ENCODE data around the gene EEF1A1.
"Not testable (repeated sequence)": the region's sequence is repeated elsewhere in the genome, so short reads cannot be mapped to it uniquely, and the experiment has no call there.

EEF1A1 gene

DNA sequence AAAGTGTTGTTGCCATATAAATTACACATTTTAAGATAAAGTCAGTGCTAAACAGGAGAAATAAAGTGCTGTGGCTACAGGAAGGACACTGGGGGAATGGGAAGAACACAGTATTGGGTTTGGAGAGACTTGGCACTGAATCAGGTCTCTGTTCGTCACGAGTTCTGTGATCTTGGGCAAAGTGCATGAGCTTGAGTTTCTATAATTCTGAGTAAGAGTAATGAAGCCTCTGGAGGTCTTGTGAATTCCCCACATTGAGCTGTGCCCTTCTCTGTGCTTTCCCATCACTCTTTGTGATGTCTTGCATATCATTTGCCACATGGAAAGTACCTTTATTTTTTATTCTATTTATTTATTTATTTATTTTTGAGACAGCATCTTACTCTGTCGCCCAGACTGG lies 16.8 kb upstream of the EEF1A1 start:
- no peak for DNase-seq (ENCODE audit: low read depth in 2 of 2)

- no peak for DNase-seq (ENCODE audit: low read depth in 2 of 2)
Observed at GRCh38 chr6:73534628-73535027, 13.8 kb upstream of the EEF1A1 start.

DNA sequence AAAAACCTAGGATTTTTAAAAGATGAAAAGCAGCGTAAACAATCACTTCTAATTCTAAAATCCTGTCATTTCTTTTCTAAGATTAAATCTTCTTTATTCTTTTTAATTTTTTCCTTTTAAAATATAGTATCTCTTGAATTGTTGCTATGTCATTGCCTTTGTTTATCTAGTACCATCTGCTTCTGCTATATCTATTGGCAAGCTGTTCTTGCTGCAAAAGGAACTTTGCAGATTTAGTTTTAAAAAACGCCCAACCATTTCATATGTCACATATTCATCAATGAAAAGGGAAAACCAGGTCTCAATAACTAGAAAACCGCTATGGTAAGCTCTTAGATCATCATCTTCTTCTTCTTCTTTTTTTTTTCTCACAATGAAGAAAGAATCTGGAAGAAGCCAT lies 11.5 kb upstream of the EEF1A1 start:
- DNase-seq (ENCODE audit: low read depth in 2 of 2) = no peak

- DNase-seq (ENCODE audit: low read depth in 2 of 2) = no peak
Observed at GRCh38 chr6:73528897-73529296, 8.1 kb upstream of the EEF1A1 start.

- no peak for DNase-seq (ENCODE audit: low read depth in 2 of 2)
Observed at GRCh38 chr6:73525546-73526330, 4.9 kb upstream of the EEF1A1 start.

DNA sequence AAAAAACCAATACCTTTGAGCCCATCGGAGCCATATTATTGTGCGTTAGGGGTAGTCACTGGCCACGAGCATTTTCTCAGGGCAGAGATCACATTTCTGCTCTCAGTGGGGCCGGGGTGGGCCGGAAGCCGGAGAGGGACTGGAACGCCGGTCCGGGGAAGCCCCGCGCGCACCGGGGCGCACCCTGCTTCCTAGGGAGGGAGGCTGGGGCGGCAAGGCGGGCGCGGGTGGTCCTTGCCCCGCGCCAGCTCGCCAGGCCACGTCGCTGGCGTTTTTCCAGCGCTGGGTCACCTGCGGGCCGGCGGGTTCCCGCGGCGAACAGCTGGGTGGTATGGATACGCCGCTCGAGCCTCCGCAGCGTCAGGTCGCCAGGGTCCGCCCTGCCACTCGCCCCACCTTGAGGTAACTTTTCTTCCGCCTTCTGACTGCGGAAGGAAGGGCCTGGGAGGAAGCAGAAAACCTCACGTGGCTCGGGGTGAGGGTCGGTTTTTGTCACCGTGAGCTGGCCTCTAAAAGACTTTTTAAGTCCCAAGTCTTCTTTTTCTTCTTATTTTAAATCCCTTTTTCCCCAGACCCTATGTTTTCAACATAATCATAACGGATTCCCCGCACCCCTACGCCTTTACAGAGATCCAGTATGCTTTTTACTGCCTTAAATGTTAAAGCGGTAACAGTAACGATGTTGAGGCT lies 2.7 kb upstream of the EEF1A1 start:
- DNase-seq (ENCODE audit: low read depth in 2 of 2) = peak; percentile 59 to 75

GRCh38 chr6:73521351-73521985 lies 636 bp upstream of the EEF1A1 start:
- peak; percentile 64 to 71 for DNase-seq (ENCODE audit: low read depth in 2 of 2)

- DNase-seq (ENCODE audit: low read depth in 2 of 2) = peak; percentile 71 to 76
Observed at GRCh38 chr6:73519926-73520687, 725 bp downstream of the EEF1A1 start.

GRCh38 chr6:73518982-73519881 lies 1.6 kb downstream of the EEF1A1 start:
- DNase-seq (ENCODE audit: low read depth in 2 of 2) = not testable (repeated sequence)

DNA sequence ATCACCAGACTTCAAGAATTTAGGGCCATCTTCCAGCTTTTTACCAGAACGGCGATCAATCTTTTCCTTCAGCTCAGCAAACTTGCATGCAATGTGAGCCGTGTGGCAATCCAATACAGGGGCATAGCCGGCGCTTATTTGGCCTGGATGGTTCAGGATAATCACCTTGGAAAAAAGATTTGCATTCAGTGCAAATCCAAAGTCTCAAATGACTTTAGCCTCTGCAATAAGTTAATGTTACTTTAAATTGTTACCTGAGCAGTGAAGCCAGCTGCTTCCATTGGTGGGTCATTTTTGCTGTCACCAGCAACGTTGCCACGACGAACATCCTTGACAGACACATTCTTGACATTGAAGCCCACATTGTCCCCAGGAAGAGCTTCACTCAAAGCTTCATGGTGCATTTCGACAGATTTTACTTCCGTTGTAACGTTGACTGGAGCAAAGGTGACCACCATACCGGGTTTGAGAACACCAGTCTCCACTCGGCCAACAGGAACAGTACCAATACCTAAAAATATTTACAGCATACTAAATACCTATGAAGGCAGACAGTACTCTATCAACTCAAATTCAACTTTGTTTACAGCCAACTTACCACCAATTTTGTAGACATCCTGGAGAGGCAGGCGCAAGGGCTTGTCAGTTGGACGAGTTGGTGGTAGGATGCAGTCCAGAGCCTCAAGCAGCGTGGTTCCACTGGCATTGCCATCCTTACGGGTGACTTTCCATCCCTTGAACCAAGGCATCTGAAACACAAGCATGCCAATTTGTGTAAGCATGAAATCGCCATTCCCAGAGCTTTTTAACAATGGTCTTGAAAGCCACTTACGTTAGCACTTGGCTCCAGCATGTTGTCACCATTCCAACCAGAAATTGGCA lies 2.5 kb downstream of the EEF1A1 start:
- not testable (repeated sequence) for DNase-seq (ENCODE audit: low read depth in 2 of 2)

- no peak for DNase-seq (ENCODE audit: low read depth in 2 of 2)
Observed at GRCh38 chr6:73516514-73517489, 4.0 kb downstream of the EEF1A1 start.

DNA sequence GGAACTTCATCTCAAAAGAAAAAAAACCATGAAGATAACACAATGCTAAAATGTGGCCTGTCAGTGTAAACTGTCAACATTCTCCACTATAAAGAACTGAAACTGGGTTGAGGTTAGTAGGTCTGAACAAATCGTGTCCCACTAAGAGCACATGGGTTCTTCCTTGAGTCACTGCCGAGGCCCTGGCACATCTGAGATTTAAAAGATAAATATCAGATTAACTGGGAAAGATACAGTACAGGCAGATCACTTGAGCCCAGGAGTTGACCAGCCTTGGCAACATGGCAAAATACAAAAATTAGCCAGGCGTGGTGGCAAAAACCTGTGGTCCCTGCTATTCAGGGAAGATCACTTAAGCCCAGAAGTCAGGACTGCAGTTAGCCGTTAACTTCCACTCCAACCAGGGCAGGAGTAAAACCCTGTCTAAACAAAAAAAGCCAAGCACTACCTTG lies 5.6 kb downstream of the EEF1A1 start:
- DNase-seq (ENCODE audit: low read depth in 2 of 2) = no peak

- DNase-seq (ENCODE audit: low read depth in 2 of 2) = no peak
Observed at GRCh38 chr6:73514746-73515110, 6.1 kb downstream of the EEF1A1 start.

DNA sequence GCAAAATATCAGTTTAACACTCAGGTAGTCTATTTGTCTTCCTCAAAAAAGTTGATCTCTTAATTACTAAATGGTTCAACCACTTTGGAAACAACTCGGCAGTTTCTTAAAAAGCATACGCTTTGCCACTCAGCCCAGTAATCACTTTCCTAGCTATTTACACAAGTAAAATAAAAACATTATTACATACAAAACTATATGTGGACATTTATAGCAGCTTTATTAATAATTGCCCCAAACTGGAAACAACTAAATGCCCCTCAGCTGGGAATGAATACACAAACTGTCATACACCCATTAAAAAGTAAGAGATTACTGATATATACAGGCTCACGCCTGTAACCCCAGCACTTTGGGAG lies 7.4 kb downstream of the EEF1A1 start:
- no peak for DNase-seq (ENCODE audit: low read depth in 2 of 2)

DNA sequence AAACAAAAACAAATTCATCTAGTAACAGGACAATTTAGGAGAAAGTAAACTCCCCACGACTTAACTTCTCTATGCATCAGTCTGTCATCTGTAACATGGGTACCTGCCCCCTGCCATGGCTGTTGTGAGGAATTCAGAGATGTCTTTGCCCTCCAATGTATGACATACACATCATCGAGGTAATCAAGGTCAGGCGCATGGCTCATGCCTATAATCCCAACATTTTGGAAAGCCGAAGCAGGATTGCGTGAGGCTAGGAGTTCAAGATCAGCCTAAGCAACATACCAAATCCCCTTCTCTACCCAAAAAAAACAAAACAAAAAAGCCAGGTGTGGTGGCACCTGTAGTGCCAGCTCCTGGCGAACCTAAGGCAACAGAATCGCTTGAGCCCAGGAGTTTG lies 9.0 kb downstream of the EEF1A1 start:
- no peak for DNase-seq (ENCODE audit: low read depth in 2 of 2)

GRCh38 chr6:73509851-73510250 lies 11.0 kb downstream of the EEF1A1 start:
- no peak for DNase-seq (ENCODE audit: low read depth in 2 of 2)

GRCh38 chr6:73508776-73509175 lies 12.1 kb downstream of the EEF1A1 start:
- DNase-seq (ENCODE audit: low read depth in 2 of 2) = no peak

DNA sequence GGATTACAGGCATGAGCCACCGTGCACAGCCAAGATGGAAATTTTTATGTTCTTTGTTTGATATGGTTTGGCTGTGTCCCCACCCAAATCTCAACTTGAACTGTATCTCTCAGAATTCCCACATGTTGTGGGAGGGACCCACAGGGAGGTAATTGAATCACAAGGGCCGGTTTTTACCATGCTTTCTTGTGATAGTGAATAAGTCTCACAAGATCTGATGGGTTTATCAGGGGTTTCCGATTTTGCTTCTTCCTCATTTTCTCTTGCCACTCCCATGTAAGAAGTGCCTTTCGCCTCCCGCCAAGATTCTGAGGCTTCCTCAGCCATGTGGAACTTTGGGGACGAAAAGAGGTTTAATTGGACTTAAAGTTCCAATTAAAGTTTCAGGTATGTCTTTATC lies 14.6 kb downstream of the EEF1A1 start:
- DNase-seq (ENCODE audit: low read depth in 2 of 2) = no peak

DNA sequence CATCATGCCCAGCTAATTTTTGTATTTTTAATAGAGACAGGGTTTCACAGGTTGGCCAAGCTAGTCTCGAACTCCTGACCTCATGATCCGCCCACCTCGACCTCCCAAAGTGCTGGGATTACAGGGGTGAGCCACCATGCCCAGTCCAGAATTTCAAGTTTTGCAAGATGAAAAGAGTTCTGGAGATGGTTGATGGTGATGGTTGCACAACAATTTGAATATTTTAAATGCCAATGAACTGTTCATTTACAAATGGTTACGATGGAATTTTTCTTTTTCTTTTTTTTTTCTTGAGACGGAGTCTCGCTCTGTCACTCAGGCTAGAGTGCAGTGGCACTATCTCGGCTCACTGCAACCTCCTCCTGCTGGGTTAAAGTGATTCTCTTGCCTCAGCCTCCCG lies 15.1 kb downstream of the EEF1A1 start:
- not testable (repeated sequence) for DNase-seq (ENCODE audit: low read depth in 2 of 2)

All from stimulated activated CD4-positive, alpha-beta T cell treated with anti-CD3 and anti-CD28 coated beads, Interleukin-4, amount 100 ng/mL, for 48 hours (primary cell).